ENCODE measurements around the gene KCTD6.

DNA sequence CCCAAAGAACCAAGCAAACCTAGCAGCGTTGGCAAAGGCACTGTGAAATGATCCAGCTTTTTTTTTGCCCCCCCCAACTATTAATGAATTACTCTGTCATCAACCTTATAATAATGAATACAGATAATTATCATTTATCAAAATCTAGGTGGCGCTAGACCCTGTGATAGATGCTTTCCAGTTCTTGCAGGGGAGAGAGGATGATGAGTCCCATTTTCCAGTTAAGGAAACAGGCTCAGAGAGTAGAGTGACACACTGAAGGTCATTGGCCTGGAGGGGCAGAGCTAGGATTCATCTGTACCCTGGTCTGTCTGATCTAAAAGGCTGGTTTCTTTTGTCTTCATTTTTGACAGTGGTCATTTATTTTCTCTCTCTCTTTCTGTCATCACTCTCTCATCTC lies 40.1 kb downstream of the KCTD6 start:
- TF ChIP-seq POLR2A (IDR thresholded peaks at IDR 0.05) = no peak
- TF ChIP-seq, protein P1, sequence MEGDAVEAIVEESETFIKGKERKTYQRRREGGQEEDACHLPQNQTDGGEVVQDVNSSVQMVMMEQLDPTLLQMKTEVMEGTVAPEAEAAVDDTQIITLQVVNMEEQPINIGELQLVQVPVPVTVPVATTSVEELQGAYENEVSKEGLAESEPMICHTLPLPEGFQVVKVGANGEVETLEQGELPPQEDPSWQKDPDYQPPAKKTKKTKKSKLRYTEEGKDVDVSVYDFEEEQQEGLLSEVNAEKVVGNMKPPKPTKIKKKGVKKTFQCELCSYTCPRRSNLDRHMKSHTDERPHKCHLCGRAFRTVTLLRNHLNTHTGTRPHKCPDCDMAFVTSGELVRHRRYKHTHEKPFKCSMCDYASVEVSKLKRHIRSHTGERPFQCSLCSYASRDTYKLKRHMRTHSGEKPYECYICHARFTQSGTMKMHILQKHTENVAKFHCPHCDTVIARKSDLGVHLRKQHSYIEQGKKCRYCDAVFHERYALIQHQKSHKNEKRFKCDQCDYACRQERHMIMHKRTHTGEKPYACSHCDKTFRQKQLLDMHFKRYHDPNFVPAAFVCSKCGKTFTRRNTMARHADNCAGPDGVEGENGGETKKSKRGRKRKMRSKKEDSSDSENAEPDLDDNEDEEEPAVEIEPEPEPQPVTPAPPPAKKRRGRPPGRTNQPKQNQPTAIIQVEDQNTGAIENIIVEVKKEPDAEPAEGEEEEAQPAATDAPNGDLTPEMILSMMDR (IDR thresholded peaks at IDR 0.05) = no peak
- no peak for TF ChIP-seq POLR2AphosphoS5 (IDR thresholded peaks at IDR 0.05)
